Mucosa of stomach (tissue), 1 donor: ENCODE results near the gene GNAS-AS1.

Experiments
- H3K27me3 ChIP-seq: one replicate; pipeline ENCODE4 v1.7.0; 2013; ENCODE audit warnings: mild to moderate bottlenecking, low read length; ENCODE audit not compliant: control insufficient read depth, insufficient read depth
- H3K36me3 ChIP-seq: one replicate; pipeline ENCODE4 v1.7.0; 2013; ENCODE audit warnings: low read length; ENCODE audit not compliant: control insufficient read depth, insufficient read depth
- H3K4me1 ChIP-seq: one replicate; pipeline ENCODE4 v1.7.0; 2013; ENCODE audit warnings: mild to moderate bottlenecking, low read length; ENCODE audit not compliant: control insufficient read depth, insufficient read depth
- H3K4me3 ChIP-seq: one replicate; pipeline ENCODE4 v1.7.0; 2013; ENCODE audit warnings: low read length
- H3K9ac ChIP-seq: one replicate; pipeline ENCODE4 v1.7.0; 2013; ENCODE audit warnings: mild to moderate bottlenecking, low read length, moderate library complexity
- H3K9me3 ChIP-seq: one replicate; pipeline ENCODE4 v1.7.0; 2013; ENCODE audit warnings: mild to moderate bottlenecking, low read length, moderate library complexity; ENCODE audit not compliant: control insufficient read depth
- donor health status: Pancreatic carcinoma.

The GNAS-AS1 gene

GRCh38 chr20:58850693-58851174 lies at the start of gene GNAS-AS1:
GNAS-AS1 (minus strand) TSS chr20:58850902.
- Histone ChIP-seq H3K36me3 (no peaks in the 10 kb centered on the region), H3K4me3 (peak within 1 kb of the TSS; percentile 50), H3K27me3 (peaks cover 55% of the 10 kb centered on the region), H3K9ac (peak within 1 kb of the TSS; percentile 15), H3K4me1 (peaks cover 12% of the 10 kb centered on the region), H3K9me3 (no peaks in the 10 kb centered on the region)

- Histone ChIP-seq H3K4me3 (no peak overlapping the region), H3K9ac (no peak overlapping the region), H3K4me1 (peaks cover 6% of the 10 kb centered on the region), H3K36me3 (no peaks in the 10 kb centered on the region), H3K27me3 (no peaks in the 10 kb centered on the region), H3K9me3 (no peaks in the 10 kb centered on the region)
Measured at GRCh38 chr20:58900397-58900796, 49.7 kb upstream of the GNAS-AS1 start.

GRCh38 chr20:58899512-58899911 lies 48.8 kb upstream of the GNAS-AS1 start:
- H3K4me3 ChIP-seq = no peak overlapping the region
- H3K36me3 ChIP-seq = no peaks in the 10 kb centered on the region
- no peaks in the 10 kb centered on the region for H3K27me3 ChIP-seq
- H3K9me3 ChIP-seq = no peaks in the 10 kb centered on the region
- no peak overlapping the region for H3K9ac ChIP-seq
- H3K4me1 ChIP-seq = peaks cover 10% of the 10 kb centered on the region

- H3K9ac ChIP-seq = no peak overlapping the region
- no peaks in the 10 kb centered on the region for H3K36me3 ChIP-seq
- no peak overlapping the region for H3K4me3 ChIP-seq
- H3K27me3 ChIP-seq = no peaks in the 10 kb centered on the region
- peaks cover 16% of the 10 kb centered on the region for H3K4me1 ChIP-seq
- H3K9me3 ChIP-seq = no peaks in the 10 kb centered on the region
Measured at GRCh38 chr20:58898629-58899408, 48.1 kb upstream of the GNAS-AS1 start.

GRCh38 chr20:58897488-58897887 lies 46.8 kb upstream of the GNAS-AS1 start:
- H3K4me1 ChIP-seq = peaks cover 17% of the 10 kb centered on the region
- no peaks in the 10 kb centered on the region for H3K27me3 ChIP-seq
- no peaks in the 10 kb centered on the region for H3K36me3 ChIP-seq
- no peak overlapping the region for H3K9ac ChIP-seq
- H3K9me3 ChIP-seq = no peaks in the 10 kb centered on the region
- no peak overlapping the region for H3K4me3 ChIP-seq

- no peaks in the 10 kb centered on the region for H3K36me3 ChIP-seq
- H3K9ac ChIP-seq = no peak overlapping the region
Measured at GRCh38 chr20:58896820-58897219, 46.1 kb upstream of the GNAS-AS1 start.

GRCh38 chr20:58895448-58896180 lies 44.9 kb upstream of the GNAS-AS1 start:
- Histone ChIP-seq H3K27me3 (no peaks in the 10 kb centered on the region), H3K9ac (no peak overlapping the region), H3K36me3 (no peaks in the 10 kb centered on the region), H3K4me3 (no peak overlapping the region), H3K9me3 (no peaks in the 10 kb centered on the region), H3K4me1 (peaks cover 17% of the 10 kb centered on the region)

More at GRCh38 chr20:58896820-58897219, 46.1 kb upstream of the GNAS-AS1 start:
- Histone ChIP-seq H3K27me3 (no peaks in the 10 kb centered on the region), H3K4me3 (no peak overlapping the region), H3K9me3 (no peaks in the 10 kb centered on the region), H3K4me1 (peaks cover 17% of the 10 kb centered on the region)

GRCh38 chr20:58894652-58895447 lies 44.1 kb upstream of the GNAS-AS1 start:
- Histone ChIP-seq H3K36me3 (no peaks in the 10 kb centered on the region), H3K4me3 (no peak overlapping the region), H3K27me3 (no peaks in the 10 kb centered on the region), H3K9me3 (no peaks in the 10 kb centered on the region), H3K9ac (no peak overlapping the region), H3K4me1 (peaks cover 17% of the 10 kb centered on the region)

- H3K36me3 ChIP-seq = no peaks in the 10 kb centered on the region
- H3K27me3 ChIP-seq = no peaks in the 10 kb centered on the region
- no peaks in the 10 kb centered on the region for H3K9me3 ChIP-seq
- H3K4me3 ChIP-seq = no peak overlapping the region
- H3K4me1 ChIP-seq = peaks cover 17% of the 10 kb centered on the region
- H3K9ac ChIP-seq = no peak overlapping the region
Measured at GRCh38 chr20:58893355-58894120, 42.8 kb upstream of the GNAS-AS1 start.

- H3K9ac ChIP-seq = peak overlapping the region; percentile 94
- H3K27me3 ChIP-seq = no peaks in the 10 kb centered on the region
- H3K9me3 ChIP-seq = no peaks in the 10 kb centered on the region
- H3K4me1 ChIP-seq = peaks cover 17% of the 10 kb centered on the region
- H3K36me3 ChIP-seq = no peaks in the 10 kb centered on the region
- H3K4me3 ChIP-seq = no peak overlapping the region
Measured at GRCh38 chr20:58892932-58893224, 42.2 kb upstream of the GNAS-AS1 start.

GRCh38 chr20:58892141-58892931 lies 41.6 kb upstream of the GNAS-AS1 start:
- Histone ChIP-seq H3K9ac (peak overlapping the region; percentile 94), H3K9me3 (no peaks in the 10 kb centered on the region), H3K27me3 (no peaks in the 10 kb centered on the region), H3K4me3 (peak overlapping the region; percentile 89), H3K36me3 (no peaks in the 10 kb centered on the region), H3K4me1 (peaks cover 17% of the 10 kb centered on the region)
